Activated naive CD4-positive, alpha-beta T cell treated with anti-CD3 and anti-CD28 coated beads for 36 hours (primary cell): ENCODE data around the gene TIMM29. TPM values are rescaled to one million over a fixed set of nuclear protein-coding genes. Genes with fewer than 3 reads are reported as not detected.
A peak's percentile ranks its signal among the peaks of the same experiment; 100 is the strongest.

Experiments used
- CTCF ChIA-PET: fragments of 350-600 bp; sonication (Branson Sonifier 250); formaldehyde crosslinking; loops from one replicate; lab custom pipeline; 2021; ENCODE audit warnings: antibody characterized with exemption; lab: Charles Lee
- DNase-seq: peaks from one replicate; pipeline ENCODE4 v3.0.0-alpha.2; 2020
- H3K27ac Mint-ChIP-seq: one replicate; pipeline ENCODE4 v1.8.0; 2021; ENCODE audit warnings: mild to moderate bottlenecking, mixed read lengths
- H3K27me3 Mint-ChIP-seq: one replicate; pipeline ENCODE4 v1.8.0; 2021; ENCODE audit warnings: low read depth, mixed read lengths
- H3K36me3 Mint-ChIP-seq: one replicate; pipeline ENCODE4 v1.8.0; 2021; ENCODE audit warnings: low read depth, mixed read lengths
- H3K4me1 Mint-ChIP-seq: one replicate; pipeline ENCODE4 v1.8.0; 2021; ENCODE audit warnings: low read depth, mixed read lengths
- H3K4me3 Mint-ChIP-seq: one replicate; pipeline ENCODE4 v1.8.0; 2021; ENCODE audit warnings: mild to moderate bottlenecking, moderate library complexity, mixed read lengths
- H3K9me3 Mint-ChIP-seq: one replicate; pipeline ENCODE4 v1.8.0; 2021; ENCODE audit warnings: mixed read lengths
- intact Hi-C: fragments of 100-400 bp; cut with micrococcal nuclease; formaldehyde crosslinking; loops from one replicate; pipeline ENCODE4 v1.15.1; 2023
- total RNA-seq, 2 experiments: library from RNA; stranded (reverse); gene quantifications; one replicate each; pipeline ENCODE4 v1.2.3, GENCODE V29; 2021

Gene TIMM29
- total RNA-seq, 2 experiments from 2014 or later = 11.0 to 12.7 TPM

DNA sequence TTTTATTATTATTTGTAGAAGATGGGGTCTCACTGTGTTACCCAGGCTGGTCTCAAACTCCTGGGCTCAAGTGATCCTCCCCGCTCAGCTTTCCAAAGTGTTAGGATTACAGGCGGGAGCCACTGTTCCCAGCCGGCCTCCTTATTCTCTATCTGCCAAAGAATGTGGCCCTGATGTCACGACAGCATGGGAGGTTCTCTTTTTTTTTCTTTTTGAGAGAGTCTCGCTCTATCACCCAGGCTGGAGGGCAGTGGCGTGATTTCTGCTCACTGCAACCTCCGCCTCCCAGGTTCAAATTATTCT is 33.7 kb upstream of the TIMM29 start:
- Mint-ChIP-seq H3K27me3 (no peaks in the 10 kb centered on the region), H3K36me3 (no peaks in the 10 kb centered on the region), H3K4me3 (no peak overlapping the region), H3K4me1 (peaks cover 12% of the 10 kb centered on the region), H3K27ac (no peak overlapping the region), H3K9me3 (no peaks in the 10 kb centered on the region)
- CTCF ChIA-PET = interaction anchor here (1.1 kb wide), 1 partner anchor 24 kb away, joined by 3 read pairs; the partner anchor contains the start of gene CARM1
- intact Hi-C loops = no loop called here
- DNase-seq = no peak

DNA sequence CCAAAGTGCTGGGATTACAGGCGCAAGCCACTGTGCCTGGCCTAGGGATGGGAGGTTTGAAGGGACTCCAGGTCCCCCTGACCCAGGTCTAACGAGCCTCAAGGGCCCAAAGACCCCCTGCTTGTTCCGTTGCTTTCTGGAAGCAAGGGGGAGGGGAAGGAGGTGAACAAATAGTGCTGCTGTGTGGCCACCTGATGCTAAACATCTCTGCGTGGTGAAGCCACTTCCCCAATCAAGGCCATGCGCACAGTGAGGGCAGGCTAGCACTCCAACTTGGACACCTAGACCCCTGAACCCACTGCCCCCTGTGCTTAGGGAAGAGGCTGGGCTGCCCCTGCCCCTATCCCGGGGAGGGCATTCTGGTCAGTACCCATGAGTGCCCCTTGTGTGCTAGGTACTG is 33.2 kb upstream of the TIMM29 start:
- intact Hi-C loops = no loop called here
- H3K36me3 Mint-ChIP-seq = peaks cover 2% of the 10 kb centered on the region
- CTCF ChIA-PET = no interaction called here

DNA sequence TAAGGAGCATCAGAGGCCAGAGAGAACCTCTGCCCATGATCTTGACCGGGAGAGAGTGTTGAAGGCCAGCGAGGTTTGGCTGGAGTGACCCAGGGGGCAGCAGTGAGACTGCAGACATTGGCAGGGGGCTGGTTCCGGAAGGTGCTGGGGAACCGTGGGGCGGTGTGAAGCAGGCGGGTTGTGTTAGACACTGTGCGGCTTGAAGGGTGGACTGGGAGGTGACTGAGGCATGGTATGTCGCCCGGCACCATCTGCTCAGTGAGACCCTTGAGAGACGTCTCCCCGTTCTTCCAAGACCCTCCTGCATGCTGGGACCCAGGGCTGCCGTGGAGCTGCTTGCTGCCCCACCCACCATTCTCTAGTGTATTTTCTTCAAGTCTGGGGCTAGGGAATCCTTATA is 32.7 kb upstream of the TIMM29 start:
- peaks cover 3% of the 10 kb centered on the region for H3K36me3 Mint-ChIP-seq
- no peak overlapping the region for H3K4me3 Mint-ChIP-seq
- H3K9me3 Mint-ChIP-seq = no peaks in the 10 kb centered on the region
- CTCF ChIA-PET = no interaction called here
- intact Hi-C loops = no loop called here
- peaks cover 12% of the 10 kb centered on the region for H3K4me1 Mint-ChIP-seq
- H3K27ac Mint-ChIP-seq = no peak overlapping the region
- DNase-seq = no peak
- H3K27me3 Mint-ChIP-seq = no peaks in the 10 kb centered on the region

More for the DNA sequence above, 33.2 kb upstream of the TIMM29 start:
- Mint-ChIP-seq H3K4me1 (peaks cover 12% of the 10 kb centered on the region), H3K27ac (no peak overlapping the region), H3K27me3 (no peaks in the 10 kb centered on the region), H3K4me3 (no peak overlapping the region), H3K9me3 (no peaks in the 10 kb centered on the region)
- no peak for DNase-seq

DNA sequence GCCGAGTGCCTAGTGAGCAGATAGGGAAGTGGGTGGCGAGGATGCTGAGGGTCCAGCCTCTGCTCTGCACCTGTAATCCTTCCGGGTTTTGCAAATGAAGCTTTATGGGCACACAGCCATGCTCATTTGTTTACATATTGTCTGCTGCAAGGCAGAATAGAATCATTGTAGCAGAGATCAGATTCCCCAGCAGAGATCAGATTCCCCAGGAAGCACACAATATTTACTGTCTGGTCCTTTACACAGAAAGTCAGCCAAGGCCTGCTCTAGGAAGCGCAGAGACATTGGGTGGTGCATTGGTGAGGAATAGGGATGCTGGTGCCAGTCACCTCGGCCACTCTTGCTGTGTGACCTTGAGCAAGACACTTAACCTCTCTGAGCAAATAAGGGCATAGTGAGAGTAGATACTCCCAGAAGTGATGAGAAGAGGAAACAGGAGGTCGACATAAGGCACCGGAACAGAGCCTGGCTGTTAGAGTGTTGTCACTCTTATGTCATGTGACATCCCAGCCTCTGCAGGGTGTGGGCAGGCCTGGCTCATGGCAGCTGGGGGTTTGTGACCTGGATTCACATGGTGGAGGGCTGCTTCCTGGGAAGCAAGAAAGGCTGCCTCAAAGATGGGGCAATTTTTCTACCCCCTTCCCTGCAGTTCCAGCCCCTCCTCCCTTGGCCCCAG is 31.6 kb upstream of the TIMM29 start:
- Mint-ChIP-seq H3K4me1 (peaks cover 12% of the 10 kb centered on the region), H3K36me3 (peaks cover 3% of the 10 kb centered on the region), H3K27ac (no peak overlapping the region), H3K27me3 (no peaks in the 10 kb centered on the region), H3K4me3 (no peak overlapping the region), H3K9me3 (no peaks in the 10 kb centered on the region)
- no peak for DNase-seq
- CTCF ChIA-PET = interaction anchor here (0.6 to 0.7 kb wide), 2 partner anchors 40 to 162 kb away, joined by 3 read pairs; no protein-coding TSS in a partner anchor
- intact Hi-C loops = no loop called here

DNA sequence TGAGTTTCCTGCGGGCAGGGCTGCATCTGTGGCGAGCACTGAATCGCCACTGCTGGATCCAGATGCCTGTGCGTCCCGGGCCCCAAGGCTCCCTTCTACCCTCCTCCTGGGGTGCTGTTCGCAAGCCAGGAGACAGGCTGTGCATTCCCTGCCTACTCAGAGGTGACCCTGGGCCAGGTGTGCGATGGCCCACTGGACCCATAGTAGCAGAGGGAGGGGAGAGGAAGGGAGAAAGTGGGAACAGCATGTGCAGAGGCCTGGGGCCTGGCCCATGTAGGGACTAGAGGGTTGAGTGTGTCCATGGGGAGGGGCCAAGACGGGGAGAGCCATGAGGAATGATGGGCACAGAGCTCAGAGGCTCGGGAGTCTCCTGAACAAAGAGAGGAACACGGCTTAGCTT is 30.0 kb upstream of the TIMM29 start:
- H3K27ac Mint-ChIP-seq = peak overlapping the region; percentile 30

DNA sequence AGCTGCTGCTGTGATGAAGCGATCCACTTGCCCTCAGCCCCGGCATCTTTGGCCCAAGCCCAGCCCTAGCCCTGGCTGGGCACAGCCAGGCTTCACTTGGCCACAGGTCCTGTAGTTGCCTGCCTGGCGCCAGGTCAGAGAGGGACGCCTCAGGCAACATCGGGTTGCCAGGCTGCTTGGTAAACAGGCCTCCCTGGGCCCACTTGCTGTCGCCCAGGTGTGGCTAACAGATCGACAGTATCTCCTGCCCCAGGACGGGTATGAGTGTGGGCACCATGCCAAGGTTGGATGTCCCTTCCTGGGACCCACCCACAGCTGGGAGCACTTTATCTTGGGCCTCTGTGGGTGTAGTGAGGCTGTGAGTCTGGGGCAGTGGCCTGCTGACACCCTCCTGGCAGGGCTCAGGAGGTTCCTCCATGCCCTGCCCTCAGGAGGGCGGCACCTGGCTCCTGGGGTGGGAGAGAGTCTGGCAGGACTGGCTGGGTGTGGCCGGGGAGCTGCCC is 29.4 kb upstream of the TIMM29 start:
- intact Hi-C loops = no loop called here
- CTCF ChIA-PET = no interaction called here
- DNase-seq = no peak
- H3K27ac Mint-ChIP-seq = no peak overlapping the region
- peaks cover 11% of the 10 kb centered on the region for H3K4me1 Mint-ChIP-seq
- no peaks in the 10 kb centered on the region for H3K27me3 Mint-ChIP-seq
- H3K9me3 Mint-ChIP-seq = peaks cover 1% of the 10 kb centered on the region
- H3K4me3 Mint-ChIP-seq = no peak overlapping the region
- H3K36me3 Mint-ChIP-seq = peaks cover 9% of the 10 kb centered on the region

More for the DNA sequence above, 30.0 kb upstream of the TIMM29 start:
- DNase-seq = no peak
- peaks cover 12% of the 10 kb centered on the region for H3K4me1 Mint-ChIP-seq
- peaks cover 1% of the 10 kb centered on the region for H3K9me3 Mint-ChIP-seq
- H3K4me3 Mint-ChIP-seq = no peak overlapping the region
- intact Hi-C loops = no loop called here
- H3K36me3 Mint-ChIP-seq = peaks cover 9% of the 10 kb centered on the region
- no peaks in the 10 kb centered on the region for H3K27me3 Mint-ChIP-seq
- CTCF ChIA-PET = no interaction called here

DNA sequence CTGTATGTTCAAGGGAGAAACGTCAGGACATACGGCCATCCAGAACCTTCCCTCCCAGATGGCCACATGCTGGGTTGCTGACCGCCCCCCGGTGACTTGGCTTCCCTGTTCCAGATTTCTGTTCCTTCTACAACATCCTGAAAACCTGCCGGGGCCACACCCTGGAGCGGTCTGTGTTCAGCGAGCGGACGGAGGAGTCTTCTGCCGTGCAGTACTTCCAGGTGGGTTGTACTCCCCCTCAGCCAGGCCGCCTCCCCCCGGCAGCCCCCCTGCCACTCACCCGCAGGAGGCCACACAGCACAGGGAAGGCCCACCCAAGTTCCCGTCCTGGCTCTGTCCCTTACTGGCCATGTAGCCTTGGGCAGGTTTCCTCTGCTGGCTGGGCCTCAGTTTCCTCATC is 20.7 kb upstream of the TIMM29 start:
- CTCF ChIA-PET = no interaction called here
- no peak for DNase-seq
- H3K36me3 Mint-ChIP-seq = peaks cover 16% of the 10 kb centered on the region
- H3K4me1 Mint-ChIP-seq = no peaks in the 10 kb centered on the region
- no peak overlapping the region for H3K4me3 Mint-ChIP-seq
- H3K27me3 Mint-ChIP-seq = no peaks in the 10 kb centered on the region
- H3K27ac Mint-ChIP-seq = no peak overlapping the region
- peaks cover under 1% of the 10 kb centered on the region for H3K9me3 Mint-ChIP-seq
- intact Hi-C loops = no loop called here

DNA sequence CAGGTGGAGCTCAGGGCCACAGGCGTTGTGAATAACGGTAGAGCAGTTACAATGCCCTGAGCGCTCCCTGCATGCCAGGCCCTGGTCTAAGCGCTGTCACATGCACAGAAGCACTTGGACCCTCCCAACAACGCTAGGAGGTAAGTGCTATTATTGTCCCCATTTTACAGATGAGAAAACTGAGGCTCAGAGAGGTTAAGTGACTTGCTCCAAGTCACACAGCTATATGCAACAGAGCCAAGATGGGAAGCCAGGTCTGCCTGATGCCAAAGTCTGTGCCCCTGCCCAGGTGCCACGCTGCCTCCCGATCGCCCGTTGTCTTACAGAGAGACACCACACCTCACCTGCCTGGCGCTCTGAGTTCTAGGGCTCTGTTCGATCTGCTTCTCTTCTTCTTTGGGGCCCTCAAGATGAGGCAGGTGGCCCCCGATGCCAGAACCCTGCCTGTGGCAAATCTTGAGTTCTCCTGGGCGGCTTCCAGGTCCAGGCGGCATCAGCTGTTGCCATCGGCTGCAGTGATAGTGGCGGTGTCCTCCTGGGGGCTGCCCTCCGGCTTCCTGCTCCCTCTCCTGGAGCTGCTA is 20.1 kb upstream of the TIMM29 start:
- H3K9me3 Mint-ChIP-seq = no peaks in the 10 kb centered on the region
- H3K4me3 Mint-ChIP-seq = no peak overlapping the region
- CTCF ChIA-PET = interaction anchor here (1.0 kb wide), 1 partner anchor 36 kb away, joined by 3 read pairs; no protein-coding TSS in a partner anchor
- H3K36me3 Mint-ChIP-seq = peaks cover 14% of the 10 kb centered on the region
- DNase-seq = no peak
- no peaks in the 10 kb centered on the region for H3K4me1 Mint-ChIP-seq
- H3K27ac Mint-ChIP-seq = no peak overlapping the region
- no peaks in the 10 kb centered on the region for H3K27me3 Mint-ChIP-seq
- intact Hi-C loops = no loop called here

DNA sequence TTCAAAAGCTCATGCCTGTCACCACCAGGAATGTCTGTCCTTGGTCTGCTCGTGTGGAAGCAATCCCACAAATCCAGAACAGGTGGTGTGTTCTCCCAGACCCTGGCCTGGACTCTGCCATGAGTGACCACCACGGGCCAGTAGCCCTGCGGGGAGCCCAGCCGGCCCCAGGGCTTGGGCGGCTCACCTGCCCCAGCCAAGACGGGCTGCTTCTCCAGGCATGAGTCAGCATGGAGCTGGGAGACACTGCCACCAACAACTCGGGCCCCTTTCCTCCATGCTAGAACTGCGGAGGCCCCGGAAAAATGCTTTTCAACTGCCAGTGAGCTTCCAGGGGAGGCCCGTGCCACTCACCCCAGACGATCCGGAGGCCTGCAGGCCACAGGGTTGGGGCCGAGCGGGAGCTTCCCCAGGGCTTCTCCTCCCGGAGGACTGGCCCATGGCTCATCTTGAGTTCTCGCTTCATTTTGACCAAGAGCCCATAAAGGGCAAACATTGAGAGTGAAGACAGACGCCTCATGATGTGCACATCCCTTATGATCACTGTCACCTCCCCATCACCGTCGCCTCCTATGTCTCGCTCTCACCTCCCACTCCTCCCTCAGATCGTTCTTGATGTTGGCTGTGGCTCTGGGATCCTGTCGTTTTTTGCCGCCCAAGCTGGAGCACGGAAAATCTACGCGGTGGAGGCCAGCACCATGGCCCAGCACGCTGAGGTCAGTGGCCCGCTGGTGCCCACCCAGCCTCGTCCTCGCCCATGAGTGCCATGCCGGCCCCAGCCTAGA is 16.8 kb upstream of the TIMM29 start:
- DNase-seq = no peak
- Mint-ChIP-seq H3K4me3 (no peak overlapping the region), H3K9me3 (no peaks in the 10 kb centered on the region), H3K27me3 (no peaks in the 10 kb centered on the region), H3K4me1 (no peaks in the 10 kb centered on the region), H3K27ac (no peak overlapping the region), H3K36me3 (peaks cover 13% of the 10 kb centered on the region)
- intact Hi-C loops = no loop called here
- CTCF ChIA-PET = no interaction called here

DNA sequence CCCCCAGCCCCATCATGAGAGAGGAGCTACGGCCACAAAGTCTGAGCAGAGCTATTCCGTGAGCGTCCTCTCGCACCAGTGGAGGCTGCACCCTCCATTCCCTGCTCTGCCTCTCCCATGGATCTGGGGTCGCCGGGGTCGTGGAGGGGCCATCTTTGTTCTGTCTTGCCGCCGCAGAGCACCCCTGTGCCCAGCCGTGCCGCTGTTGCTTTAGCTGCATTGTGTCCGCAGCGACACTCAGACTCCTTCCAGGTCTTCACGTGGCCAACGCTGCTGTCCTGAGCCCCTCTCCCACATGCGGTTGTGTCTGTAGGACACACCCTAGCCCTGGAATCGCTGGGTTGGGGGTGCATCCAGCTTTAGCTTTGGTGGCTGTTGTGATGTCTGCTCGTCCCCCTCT is 16.0 kb upstream of the TIMM29 start:
- no peaks in the 10 kb centered on the region for H3K4me1 Mint-ChIP-seq
- peaks cover 13% of the 10 kb centered on the region for H3K36me3 Mint-ChIP-seq
- CTCF ChIA-PET = interaction anchor here (0.7 kb wide), 1 partner anchor 48 kb away, joined by 3 read pairs; no protein-coding TSS in a partner anchor
- H3K9me3 Mint-ChIP-seq = no peaks in the 10 kb centered on the region
- H3K27ac Mint-ChIP-seq = no peak overlapping the region
- no peaks in the 10 kb centered on the region for H3K27me3 Mint-ChIP-seq
- intact Hi-C loops = no loop called here
- no peak for DNase-seq
- H3K4me3 Mint-ChIP-seq = no peak overlapping the region

DNA sequence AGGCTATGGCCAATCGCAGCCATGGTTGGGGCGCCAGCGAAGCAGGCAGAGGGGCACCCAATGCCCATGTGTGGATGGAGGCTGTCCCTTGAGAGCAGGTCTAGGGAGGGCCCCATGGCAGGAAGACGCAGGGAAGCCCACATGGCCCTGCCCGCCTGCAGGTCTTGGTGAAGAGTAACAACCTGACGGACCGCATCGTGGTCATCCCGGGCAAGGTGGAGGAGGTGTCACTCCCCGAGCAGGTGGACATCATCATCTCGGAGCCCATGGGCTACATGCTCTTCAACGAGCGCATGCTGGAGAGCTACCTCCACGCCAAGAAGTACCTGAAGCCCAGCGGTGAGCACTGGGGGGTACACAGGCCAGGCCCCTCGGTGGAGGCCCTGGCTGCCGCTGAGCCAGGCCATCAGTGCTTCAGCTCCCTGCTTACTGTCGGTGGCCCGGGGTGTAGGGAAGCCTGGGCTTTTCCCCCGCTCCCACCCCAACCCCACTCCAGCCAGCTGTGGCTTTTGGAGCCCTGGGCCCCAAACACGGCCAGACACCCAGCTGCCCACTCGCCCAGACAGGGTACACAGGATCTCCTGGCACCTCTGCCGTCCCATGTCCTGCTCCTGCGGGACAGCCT is 14.8 kb upstream of the TIMM29 start:
- no peak overlapping the region for H3K4me3 Mint-ChIP-seq
- no peaks in the 10 kb centered on the region for H3K4me1 Mint-ChIP-seq
- no peaks in the 10 kb centered on the region for H3K9me3 Mint-ChIP-seq
- H3K36me3 Mint-ChIP-seq = peaks cover 10% of the 10 kb centered on the region
- H3K27me3 Mint-ChIP-seq = no peaks in the 10 kb centered on the region
- intact Hi-C loops = no loop called here
- no peak for DNase-seq
- no peak overlapping the region for H3K27ac Mint-ChIP-seq
- CTCF ChIA-PET = interaction anchor here (0.6 kb wide), 2 partner anchors 23 to 381 kb away, joined by 3 read pairs; no protein-coding TSS in a partner anchor
